HG02938 (cell line): ENCODE measurements around the gene ASB4.

ENCODE experiments used
- ATAC-seq: cut with Tn5 transposase; IDR thresholded peaks from one replicate; pipeline ENCODE4 v1.9.1; 2021; ENCODE audit warnings: mild to moderate bottlenecking, moderate library complexity; ENCODE audit not compliant: unreplicated experiment

ASB4 gene

GRCh38 chr7:95525503-95525902, 39.8 kb downstream of the ASB4 start:
- ATAC-seq, result no peak

GRCh38 chr7:95526128-95526738, 40.5 kb downstream of the ASB4 start:
- ATAC-seq, result no peak

- peak; percentile 49 for ATAC-seq
Measured at GRCh38 chr7:95527033-95527775, 41.5 kb downstream of the ASB4 start.

GRCh38 chr7:95527776-95528250, 42.1 kb downstream of the ASB4 start:
- no peak for ATAC-seq

- no peak for ATAC-seq
Measured at GRCh38 chr7:95529701-95530100, 44.0 kb downstream of the ASB4 start.

- ATAC-seq, result no peak
Measured at GRCh38 chr7:95530881-95531280, 45.1 kb downstream of the ASB4 start.

GRCh38 chr7:95531605-95532219, 46.0 kb downstream of the ASB4 start:
- no peak for ATAC-seq

- ATAC-seq, result no peak
Measured at GRCh38 chr7:95534796-95535195, 49.1 kb downstream of the ASB4 start.

- ATAC-seq, result no peak
Measured at GRCh38 chr7:95535662-95536061, 49.9 kb downstream of the ASB4 start.

GRCh38 chr7:95536656-95537311, 51.0 kb downstream of the ASB4 start:
- ATAC-seq, result no peak

- ATAC-seq, result no peak
Measured at GRCh38 chr7:95537468-95537867, 51.7 kb downstream of the ASB4 start.

GRCh38 chr7:95539426-95539825, 53.7 kb downstream of the ASB4 start:
- ATAC-seq, result no peak

GRCh38 chr7:95540366-95540765, 54.6 kb downstream of the ASB4 start:
- ATAC-seq, result no peak

GRCh38 chr7:95543312-95543711, 57.6 kb downstream of the ASB4 start:
- ATAC-seq, result no peak

GRCh38 chr7:95544171-95544570, 58.4 kb downstream of the ASB4 start:
- no peak for ATAC-seq

- ATAC-seq, result no peak
Measured at GRCh38 chr7:95545007-95545615, 59.4 kb downstream of the ASB4 start.

GRCh38 chr7:95545673-95546072, 59.9 kb downstream of the ASB4 start:
- no peak for ATAC-seq

- no peak for ATAC-seq
Measured at GRCh38 chr7:95546647-95547046, 60.9 kb downstream of the ASB4 start.

- no peak for ATAC-seq
Measured at GRCh38 chr7:95547361-95548348, 61.9 kb downstream of the ASB4 start.
